Thoracic aorta (tissue), 2 donors: ENCODE data around the gene EML3. TPM values are rescaled to one million over a fixed set of nuclear protein-coding genes. Genes with fewer than 3 reads are reported as not detected.

Source experiments
- ATAC-seq: fragments of 150-250 bp; one replicate; pipeline ENCODE4 v1.8.0; 2017; ENCODE audit warnings: low read depth; ENCODE audit not compliant: insufficient number of reproducible peaks, low FRiP score
- DNase-seq: peaks from one replicate; pipeline ENCODE4 v3.0.0-alpha.2; 2020; ENCODE audit warnings: low spot score
- H3K27ac ChIP-seq, 2 donors: fragments of 200-600 bp; sonication (generic); 1 replicate in 1 of 2; 2 replicates in 1 of 2; pipeline ENCODE4 v1.5.1; 2016; ENCODE audit warnings: mild to moderate bottlenecking in 2 of 2, moderate library complexity in 2 of 2
- H3K27me3 ChIP-seq: fragments of 200-600 bp; sonication (generic); replicated peaks from 2 replicates; pipeline ENCODE4 v1.6.0; 2016; ENCODE audit warnings: mild to moderate bottlenecking; ENCODE audit not compliant: insufficient read depth
- H3K36me3 ChIP-seq: fragments of 200-600 bp; sonication (generic); one replicate; pipeline ENCODE4 v1.5.1; 2016
- H3K4me1 ChIP-seq, 2 donors: fragments of 200-600 bp; sonication (generic); 1 replicate in 1 of 2; 2 replicates in 1 of 2; pipeline versions ENCODE4 v1.5.1 to v1.6.0; 2016; ENCODE audit warnings: low read depth in 2 of 2, mild to moderate bottlenecking in 1 of 2; ENCODE audit not compliant: control insufficient read depth in 1 of 2
- H3K4me3 ChIP-seq: fragments of 200-600 bp; sonication (generic); 2 replicates; pipeline ENCODE4 v1.5.1; 2016; ENCODE audit warnings: mild to moderate bottlenecking
- H3K9me3 ChIP-seq: fragments of 200-600 bp; sonication (generic); 2 replicates; pipeline ENCODE4 v1.5.1; 2016
- total RNA-seq, 2 donors: library from RNA; depleted of rRNA; stranded (reverse); fragments of >200 nt; gene quantifications; one replicate each; pipeline versions ENCODE4 v1.1.0 to v1.2.3, GENCODE V29; 2016
- TF ChIP-seq, protein P1 (sequence below): fragments of 200-600 bp; sonication (generic); IDR thresholded peaks from one replicate; pipeline ENCODE4 v1.5.1; 2019; ENCODE audit warnings: antibody characterized with exemption

EML3 gene
- total RNA-seq, 2 donors from 2014 or later, result 106 to 111 TPM

DNA sequence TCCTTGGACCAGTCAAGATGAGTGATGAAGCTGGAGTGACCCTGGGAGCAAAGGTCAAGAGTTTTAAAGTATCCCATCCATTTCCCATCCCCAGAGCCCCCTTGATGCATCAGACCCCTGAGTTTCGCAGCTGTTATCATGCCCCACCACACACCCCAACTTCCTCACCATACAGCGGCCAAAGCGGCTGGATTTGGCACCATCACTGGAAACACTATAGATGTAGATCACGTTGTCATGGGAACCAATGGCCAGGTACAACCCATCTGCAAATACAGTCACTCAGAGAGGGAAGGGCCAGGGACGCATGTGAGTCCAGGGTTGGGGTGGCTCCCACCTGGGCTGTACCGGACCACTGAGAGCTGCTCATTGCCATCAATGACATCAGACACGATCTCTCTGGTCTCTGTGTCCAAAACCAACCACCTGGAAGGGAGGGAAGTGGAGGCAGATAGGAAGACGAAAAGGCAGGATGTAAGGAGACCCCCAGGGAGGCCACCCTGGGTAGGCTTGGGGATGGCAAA lies 8.7 kb downstream of the EML3 start:
- DNase-seq (no peak), ATAC-seq (no peak)
- TF ChIP-seq, protein P1, sequence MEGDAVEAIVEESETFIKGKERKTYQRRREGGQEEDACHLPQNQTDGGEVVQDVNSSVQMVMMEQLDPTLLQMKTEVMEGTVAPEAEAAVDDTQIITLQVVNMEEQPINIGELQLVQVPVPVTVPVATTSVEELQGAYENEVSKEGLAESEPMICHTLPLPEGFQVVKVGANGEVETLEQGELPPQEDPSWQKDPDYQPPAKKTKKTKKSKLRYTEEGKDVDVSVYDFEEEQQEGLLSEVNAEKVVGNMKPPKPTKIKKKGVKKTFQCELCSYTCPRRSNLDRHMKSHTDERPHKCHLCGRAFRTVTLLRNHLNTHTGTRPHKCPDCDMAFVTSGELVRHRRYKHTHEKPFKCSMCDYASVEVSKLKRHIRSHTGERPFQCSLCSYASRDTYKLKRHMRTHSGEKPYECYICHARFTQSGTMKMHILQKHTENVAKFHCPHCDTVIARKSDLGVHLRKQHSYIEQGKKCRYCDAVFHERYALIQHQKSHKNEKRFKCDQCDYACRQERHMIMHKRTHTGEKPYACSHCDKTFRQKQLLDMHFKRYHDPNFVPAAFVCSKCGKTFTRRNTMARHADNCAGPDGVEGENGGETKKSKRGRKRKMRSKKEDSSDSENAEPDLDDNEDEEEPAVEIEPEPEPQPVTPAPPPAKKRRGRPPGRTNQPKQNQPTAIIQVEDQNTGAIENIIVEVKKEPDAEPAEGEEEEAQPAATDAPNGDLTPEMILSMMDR, result no peak
- H3K4me1 ChIP-seq, result peaks cover 16 to 33% of the 10 kb centered on the region in 2 donors
- H3K36me3 ChIP-seq, result peaks cover 24% of the 10 kb centered on the region
- H3K27ac ChIP-seq, result peak overlapping the region; percentile 98 to 99
- H3K4me3 ChIP-seq, result no peak overlapping the region
- no peaks in the 10 kb centered on the region for H3K9me3 ChIP-seq
- no peaks in the 10 kb centered on the region for H3K27me3 ChIP-seq

DNA sequence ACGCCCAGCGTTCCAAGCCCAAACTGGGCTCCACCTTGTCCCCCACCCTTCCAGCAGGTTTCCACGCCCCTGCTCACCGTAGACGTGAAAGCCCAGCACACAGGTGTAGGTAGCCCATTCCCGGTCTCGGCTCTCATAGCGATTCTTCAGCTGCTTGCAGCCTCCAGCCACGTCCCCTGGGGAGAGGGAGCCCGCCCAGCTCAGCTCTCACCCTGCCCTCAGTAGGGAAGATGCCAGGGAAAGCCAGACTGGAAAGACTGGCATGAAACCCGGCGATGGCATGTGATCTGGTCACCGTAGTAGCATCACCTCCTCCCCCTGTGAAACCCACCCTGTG lies 9.5 kb downstream of the EML3 start:
- no peak for DNase-seq
- peaks cover 20 to 40% of the 10 kb centered on the region in 2 donors for H3K4me1 ChIP-seq

DNA sequence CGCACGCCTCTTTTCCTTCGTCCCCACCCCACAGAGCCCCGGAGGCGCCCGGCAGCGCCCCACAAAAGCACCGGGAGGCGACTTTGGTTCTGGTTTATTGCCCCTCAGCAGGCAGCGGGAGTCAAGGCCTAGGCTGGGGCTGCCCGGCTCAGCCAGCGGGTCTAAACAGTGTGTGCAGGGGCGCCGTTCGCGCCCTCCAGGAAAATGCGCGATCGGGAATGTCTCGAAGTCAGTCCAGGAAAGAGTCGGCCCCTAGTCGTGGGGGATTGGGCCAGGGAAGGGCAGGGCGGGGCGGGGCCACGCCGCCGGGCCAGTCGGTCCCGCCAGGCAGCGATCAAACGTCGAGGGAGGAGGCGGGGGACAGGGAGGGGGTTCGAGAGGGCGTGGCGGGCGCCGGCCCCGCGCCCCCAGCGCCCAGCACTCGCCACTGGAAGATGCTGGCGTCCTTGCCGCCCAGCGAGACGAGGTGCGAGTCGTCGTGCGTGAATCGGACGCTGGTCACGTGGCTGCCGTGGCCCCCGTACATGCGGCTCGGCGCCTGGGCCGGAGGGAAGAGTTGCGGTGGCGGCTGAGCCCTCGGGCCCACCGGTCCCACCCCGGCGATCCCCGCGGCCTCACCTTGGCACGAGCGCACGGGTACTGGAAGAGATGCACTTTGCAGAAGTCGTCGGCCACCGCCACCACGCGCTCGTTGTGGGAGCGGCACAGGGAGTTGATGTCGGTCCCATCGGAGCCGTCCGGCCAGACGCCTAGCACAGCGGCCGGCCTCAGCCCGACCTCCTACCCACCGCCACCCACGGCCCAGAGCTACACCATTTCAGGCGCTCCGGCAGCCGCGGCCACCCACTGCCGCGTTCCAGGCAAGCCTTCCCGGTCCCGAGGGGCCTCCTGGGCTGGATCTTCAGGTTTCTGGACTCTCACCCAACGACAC lies 10.2 kb downstream of the EML3 start:
- Histone ChIP-seq H3K4me1 (peaks cover 20 to 40% of the 10 kb centered on the region in 2 donors), H3K4me3 (peak overlapping the region; percentile 98), H3K9me3 (no peaks in the 10 kb centered on the region), H3K36me3 (peaks cover 29% of the 10 kb centered on the region), H3K27me3 (no peaks in the 10 kb centered on the region), H3K27ac (peak overlapping the region; percentile 98 to 99)
- DNase-seq (no peak), ATAC-seq (peak; percentile 40)
- TF ChIP-seq, protein P1, result no peak

More for the DNA sequence above, 9.5 kb downstream of the EML3 start:
- H3K27ac ChIP-seq, result peak overlapping the region; percentile 98 to 99
- TF ChIP-seq, protein P1, result no peak
- H3K36me3 ChIP-seq, result peaks cover 24% of the 10 kb centered on the region
- no peaks in the 10 kb centered on the region for H3K27me3 ChIP-seq
- H3K9me3 ChIP-seq, result no peaks in the 10 kb centered on the region
- ATAC-seq, result no peak
- H3K4me3 ChIP-seq, result peak overlapping the region; percentile 98

DNA sequence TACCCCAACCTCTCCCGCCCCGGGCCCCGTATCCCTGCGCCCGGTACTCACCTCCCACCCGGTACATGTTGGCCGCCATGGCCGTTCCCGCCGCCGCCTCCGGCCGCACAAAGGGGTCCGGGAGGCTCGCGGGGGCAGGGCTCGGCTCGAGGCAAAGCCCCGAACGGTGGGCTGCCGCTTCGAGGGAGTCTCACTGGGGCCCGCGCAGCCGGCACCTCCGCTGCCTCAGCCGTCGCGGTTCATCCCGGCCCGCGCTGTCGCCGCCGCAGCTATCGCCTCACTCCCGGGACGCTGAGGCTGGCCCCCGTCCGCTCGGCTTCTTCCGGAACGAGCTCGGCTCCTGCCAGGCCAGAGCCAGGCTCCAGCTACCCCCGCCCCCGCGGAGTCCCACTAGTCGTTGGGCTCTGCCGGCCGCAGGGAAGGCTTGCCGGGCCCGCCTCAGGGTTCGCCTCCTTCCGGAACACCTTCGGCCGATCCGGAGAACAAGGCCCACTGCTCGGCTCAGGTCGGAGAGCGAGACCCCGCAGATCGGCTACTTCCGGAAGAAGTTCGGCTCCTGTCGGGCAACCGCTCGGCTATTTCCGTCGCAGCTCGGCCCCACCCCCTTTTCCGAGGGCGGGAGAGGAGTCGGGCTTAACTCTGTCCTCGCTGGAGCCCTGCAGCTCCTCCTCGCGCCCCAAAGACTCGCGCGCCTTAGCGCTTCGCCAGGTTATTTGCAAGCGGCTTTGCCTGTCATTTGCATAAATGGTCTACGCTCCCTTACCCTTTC lies 11.0 kb downstream of the EML3 start, which contains the start of gene MTA2:
Gene MTA2, minus strand, starts transcription at position 494 of the 769 bp plus-strand sequence. Its CDS starts 415 bp downstream, at position 79.
- Histone ChIP-seq H3K27me3 (no peaks in the 10 kb centered on the region), H3K4me1 (peaks cover 20 to 40% of the 10 kb centered on the region in 2 donors), H3K4me3 (peak within 1 kb of the TSS; percentile 98), H3K36me3 (peaks cover 34% of the 10 kb centered on the region), H3K27ac (peak within 1 kb of the TSS; percentile 98 to 99), H3K9me3 (no peaks in the 10 kb centered on the region)
- TF ChIP-seq, protein P1, result no peak
- ATAC-seq (peak; percentile 82), DNase-seq (peak; percentile 90)

DNA sequence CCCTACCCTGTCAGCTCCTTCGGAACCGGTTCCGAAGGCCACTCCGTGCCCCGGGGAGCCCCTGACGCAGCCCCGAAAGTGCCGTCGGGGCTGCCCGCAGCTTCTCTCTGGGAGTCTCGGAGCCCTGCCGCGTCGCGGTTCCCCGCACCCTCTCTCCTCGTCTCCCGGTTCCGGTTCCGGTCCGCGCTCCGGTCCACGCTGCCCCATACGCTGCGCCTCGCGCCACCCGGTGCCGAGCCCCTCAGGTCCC lies 11.5 kb downstream of the EML3 start:
- Histone ChIP-seq H3K27ac (peak overlapping the region; percentile 98 to 99), H3K36me3 (peaks cover 34% of the 10 kb centered on the region), H3K4me3 (peak overlapping the region; percentile 98), H3K9me3 (no peaks in the 10 kb centered on the region), H3K27me3 (no peaks in the 10 kb centered on the region), H3K4me1 (peaks cover 20 to 40% of the 10 kb centered on the region in 2 donors)
- TF ChIP-seq, protein P1, result no peak
- ATAC-seq (no peak), DNase-seq (no peak)
